LNCAP (cell line): ENCODE results near the gene OR6S1.

ENCODE experiments used
- CTCF ChIP-seq: fragments of 450-650 bp; IDR thresholded peaks from 2 replicates; pipeline ENCODE4 v1.5.1; 2017; ENCODE audit warnings: mild to moderate bottlenecking

Gene OR6S1

DNA sequence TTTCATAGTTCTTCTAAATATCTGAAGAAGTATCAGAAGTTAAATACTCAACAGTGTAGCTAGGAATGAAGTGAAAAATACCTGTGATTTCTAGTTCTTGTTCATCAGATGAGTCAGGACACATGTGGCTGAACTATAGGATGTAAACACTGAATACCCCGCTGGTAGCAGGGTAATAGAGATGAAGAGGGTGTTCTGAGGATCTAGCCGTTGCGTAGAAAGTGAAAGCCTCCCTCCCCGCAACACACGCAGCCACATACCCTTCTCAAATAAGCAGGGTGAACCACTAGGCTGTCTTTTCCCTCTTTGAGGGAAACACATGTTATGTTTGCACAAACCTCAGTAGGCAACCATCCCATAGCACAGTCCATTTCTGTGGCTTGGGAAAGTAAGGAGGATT lies 33.9 kb downstream of the OR6S1 start:
- TF ChIP-seq CTCF: no peak

DNA sequence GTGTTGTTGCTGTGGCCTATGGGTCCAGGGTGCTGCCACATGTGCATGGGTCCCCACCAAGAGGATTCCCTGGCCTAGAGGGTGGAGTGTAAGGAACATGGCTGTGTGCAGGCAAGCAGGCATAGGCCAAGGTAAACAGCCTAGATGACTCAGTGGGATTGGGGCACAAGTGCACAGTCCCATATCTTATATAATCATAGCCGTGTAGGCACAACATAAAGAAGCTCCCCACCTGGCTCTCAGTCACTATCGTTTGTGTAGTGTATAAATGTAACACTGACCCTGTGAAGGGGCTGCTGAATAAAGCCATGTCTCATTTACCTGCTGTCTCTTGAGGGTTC lies 34.6 kb downstream of the OR6S1 start:
- TF ChIP-seq CTCF: no peak

- peak; percentile 55; the same call in 1 of the 2 replicates for TF ChIP-seq CTCF
Observed at GRCh38 chr14:20606190-20606901, 35.1 kb downstream of the OR6S1 start.

DNA sequence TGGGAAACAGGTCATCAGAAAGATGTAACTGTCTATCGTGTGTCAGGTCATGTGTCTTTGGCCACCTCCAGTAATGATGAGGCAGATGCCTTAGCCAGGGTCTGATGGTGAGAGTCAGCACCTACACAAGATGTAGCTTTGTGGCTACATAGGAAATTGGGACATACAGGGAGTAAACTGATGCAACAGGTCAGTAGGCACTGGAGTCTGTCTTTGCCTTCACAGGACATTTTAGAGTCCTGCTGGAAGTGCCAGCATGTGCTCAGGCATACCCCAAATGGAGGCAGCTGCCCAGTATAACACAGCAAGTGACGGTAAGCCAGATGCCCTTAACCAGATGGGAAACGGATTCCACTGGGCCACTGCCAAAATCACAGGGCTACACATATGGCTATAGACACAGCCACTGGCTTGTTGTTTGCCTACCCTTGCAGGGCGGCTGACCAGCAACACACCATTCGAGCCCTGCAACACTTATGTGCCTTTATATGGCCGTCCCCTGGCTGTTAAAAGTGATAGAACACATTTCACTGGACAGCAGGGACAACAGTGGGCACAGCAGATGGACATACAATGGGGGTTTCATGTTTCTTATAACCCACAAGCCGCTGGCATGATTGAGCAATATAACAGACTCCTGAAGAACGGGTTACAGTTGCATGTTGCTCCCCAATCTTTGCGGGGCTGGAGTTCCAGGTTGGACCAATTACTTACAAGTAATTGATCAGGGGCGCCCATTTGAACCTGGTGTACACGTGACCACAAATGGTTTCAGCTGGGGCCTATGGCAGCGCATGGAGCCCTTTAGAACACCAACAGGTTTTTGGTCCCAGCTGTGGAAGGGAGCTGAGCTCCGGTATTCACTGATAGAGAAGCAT lies 37.4 kb downstream of the OR6S1 start:
- TF ChIP-seq CTCF: no peak

DNA sequence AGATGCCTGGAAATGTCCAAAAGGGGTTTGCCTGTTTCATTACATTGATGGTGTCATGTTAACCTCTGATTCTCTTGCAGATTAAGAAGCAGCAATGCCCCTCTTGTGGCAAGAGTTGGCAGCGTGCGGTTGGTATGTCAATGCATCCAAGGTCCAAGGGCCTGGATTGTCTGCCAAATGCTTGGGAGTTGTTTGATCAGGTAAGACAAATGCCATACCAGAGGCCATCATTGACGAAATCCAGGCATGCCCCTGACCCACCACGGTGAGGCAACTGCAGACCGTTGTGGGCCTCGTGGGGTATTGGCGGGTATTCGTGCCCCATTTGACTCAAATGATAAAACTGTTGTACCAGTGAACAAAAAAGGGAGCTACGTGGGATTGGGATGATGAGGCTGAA lies 38.9 kb downstream of the OR6S1 start:
- TF ChIP-seq CTCF: no peak

DNA sequence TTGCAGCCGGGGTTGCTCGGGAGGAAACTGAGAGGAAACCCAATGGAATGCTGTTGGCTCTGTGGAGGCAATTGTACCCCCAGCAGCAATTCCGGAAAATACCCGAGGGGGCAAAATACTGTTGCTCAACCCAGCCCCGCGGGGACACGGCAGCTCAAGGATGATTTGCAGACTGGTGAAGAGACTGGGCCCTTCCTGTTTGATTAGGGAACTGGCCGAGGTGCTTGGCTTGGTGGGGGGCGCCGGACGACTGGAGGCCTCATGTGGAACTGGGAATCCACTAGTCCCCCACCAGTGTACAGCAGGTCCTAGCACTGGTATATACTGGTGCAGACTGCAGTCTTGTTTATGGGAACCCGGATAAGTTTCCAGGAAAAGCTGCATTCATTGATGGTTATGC lies 40.0 kb downstream of the OR6S1 start:
- no peak for TF ChIP-seq CTCF

- no peak for TF ChIP-seq CTCF
Observed at GRCh38 chr14:20597108-20597507, 44.4 kb downstream of the OR6S1 start.
